GM19452 (cell line): ENCODE results near the gene MLPH.

ENCODE experiments used
- ATAC-seq: cut with Tn5 transposase; IDR thresholded peaks from one replicate; pipeline ENCODE4 v1.9.1; 2021; ENCODE audit not compliant: unreplicated experiment

The MLPH gene

GRCh38 chr2:237478095-237478494 is 9.0 kb upstream of the MLPH start:
- no peak for ATAC-seq

- no peak for ATAC-seq
These were observed 8.1 kb upstream of the MLPH start for GRCh38 chr2:237478979-237479378.

GRCh38 chr2:237479747-237480146 is 7.3 kb upstream of the MLPH start:
- no peak for ATAC-seq

GRCh38 chr2:237480556-237480955 is 6.5 kb upstream of the MLPH start:
- ATAC-seq: no peak

- ATAC-seq: no peak
These were observed 6.0 kb upstream of the MLPH start for GRCh38 chr2:237480988-237481525.

- no peak for ATAC-seq
These were observed 4.6 kb upstream of the MLPH start for GRCh38 chr2:237482485-237482884.

GRCh38 chr2:237483018-237483731 is 3.9 kb upstream of the MLPH start:
- ATAC-seq: no peak

GRCh38 chr2:237485304-237485703 is 1.7 kb upstream of the MLPH start:
- ATAC-seq: no peak

GRCh38 chr2:237485844-237486243 is 1.2 kb upstream of the MLPH start:
- no peak for ATAC-seq

GRCh38 chr2:237486334-237486818 is 675 bp upstream of the MLPH start:
- ATAC-seq: no peak

- no peak for ATAC-seq
These were observed 445 bp downstream of the MLPH start for GRCh38 chr2:237487496-237487895.

GRCh38 chr2:237488295-237488694 is 1.2 kb downstream of the MLPH start:
- no peak for ATAC-seq

GRCh38 chr2:237488901-237489860 is 2.1 kb downstream of the MLPH start:
- no peak for ATAC-seq

- no peak for ATAC-seq
These were observed 3.1 kb downstream of the MLPH start for GRCh38 chr2:237490009-237490711.

GRCh38 chr2:237490795-237491194 is 3.7 kb downstream of the MLPH start:
- ATAC-seq: no peak

- ATAC-seq: no peak
These were observed 4.6 kb downstream of the MLPH start for GRCh38 chr2:237491515-237492118.

- ATAC-seq: no peak
These were observed 5.3 kb downstream of the MLPH start for GRCh38 chr2:237492137-237492890.

- ATAC-seq: no peak
These were observed 7.0 kb downstream of the MLPH start for GRCh38 chr2:237494066-237494465.

- ATAC-seq: no peak
These were observed 8.6 kb downstream of the MLPH start for GRCh38 chr2:237495521-237496117.

- ATAC-seq: no peak
These were observed 9.4 kb downstream of the MLPH start for GRCh38 chr2:237496428-237496827.
